Keratinocyte (primary cell): ENCODE measurements around the gene PRKN. TPM values are rescaled to one million over a fixed set of nuclear protein-coding genes. Genes with fewer than 3 reads are reported as not detected.

Experiments used
- DNase-seq: peaks from one replicate; pipeline ENCODE4 v3.0.0-alpha.2; 2011; ENCODE audit warnings: low read depth, missing footprints, low spot score
- FAIRE-seq: peaks from 2 replicates; lab custom pipeline; 2011; peaks lifted over from hg19 to GRCh38; lab: Jason Lieb, UNC
- H2AFZ ChIP-seq: 2 replicates; pipeline ENCODE4 v1.6.0; 2012; ENCODE audit warnings: low read length, control low read depth, inconsistent platforms; ENCODE audit not compliant: control insufficient read depth
- H3K27ac ChIP-seq: 2 replicates; pipeline ENCODE4 v1.5.1; 2011; ENCODE audit warnings: low read length; ENCODE audit not compliant: control insufficient read depth, insufficient read depth
- H3K27me3 ChIP-seq: 3 replicates; pipeline ENCODE4 v1.6.0; 2011; ENCODE audit warnings: low read length; ENCODE audit not compliant: control insufficient read depth, insufficient read depth; ENCODE audit errors: extremely low read depth
- H3K36me3 ChIP-seq, 2 experiments: 2 replicates in 1 of 2; 3 replicates in 1 of 2; pipeline ENCODE4 v1.5.1; 2011; ENCODE audit warnings: low read length in 2 of 2, mild to moderate bottlenecking in 1 of 2; ENCODE audit not compliant: control insufficient read depth in 2 of 2, insufficient read depth in 2 of 2; ENCODE audit errors: extremely low read depth in 1 of 2
- H3K4me1 ChIP-seq: 3 replicates; pipeline ENCODE4 v1.5.1; 2011; ENCODE audit warnings: low read length; ENCODE audit not compliant: control insufficient read depth, insufficient read depth; ENCODE audit errors: extremely low read depth
- H3K4me2 ChIP-seq: 3 replicates; pipeline ENCODE4 v1.6.0; 2011; ENCODE audit warnings: low read depth, low read length; ENCODE audit not compliant: control insufficient read depth, insufficient read depth; ENCODE audit errors: extremely low read depth
- H3K4me3 ChIP-seq, 3 experiments: fragments of 200-600 bp in 1 of 3; sonication (generic) in 1 of 3; 2 replicates in 2 of 3; 3 replicates in 1 of 3; pipeline ENCODE4 v1.5.1; 2011 to 2016; ENCODE audit warnings: low read length in 3 of 3, mild to moderate bottlenecking in 3 of 3, control low read depth in 2 of 3, inconsistent platforms in 1 of 3, low read depth in 1 of 3, mixed read lengths in 1 of 3, mixed run types in 1 of 3, moderate library complexity in 1 of 3; ENCODE audit not compliant: control insufficient read depth in 2 of 3, insufficient read depth in 2 of 3; ENCODE audit errors: extremely low read depth in 1 of 3
- H3K79me2 ChIP-seq: 2 replicates; pipeline ENCODE4 v1.6.0; 2012; ENCODE audit warnings: low read length; ENCODE audit not compliant: control insufficient read depth, insufficient read depth
- H3K9ac ChIP-seq: 3 replicates; pipeline ENCODE4 v1.6.0; 2011; ENCODE audit warnings: low read length; ENCODE audit not compliant: control insufficient read depth, insufficient read depth; ENCODE audit errors: extremely low read depth
- H3K9me1 ChIP-seq: 3 replicates; pipeline ENCODE4 v1.6.0; 2011; ENCODE audit warnings: low read length; ENCODE audit not compliant: control insufficient read depth, insufficient read depth; ENCODE audit errors: extremely low read depth
- H3K9me3 ChIP-seq: 2 replicates; pipeline ENCODE4 v1.5.1; 2012; ENCODE audit warnings: low read depth, low read length; ENCODE audit not compliant: control insufficient read depth
- H4K20me1 ChIP-seq: 3 replicates; pipeline ENCODE4 v1.6.0; 2011; ENCODE audit warnings: low read length; ENCODE audit not compliant: control insufficient read depth, insufficient read depth; ENCODE audit errors: extremely low read depth
- EZH2 ChIP-seq: IDR thresholded peaks from one replicate; pipeline ENCODE4 v1.6.1; 2012; ENCODE audit warnings: inconsistent platforms, mild to moderate bottlenecking, low read length, moderate library complexity
- dilution Hi-C: fragments of 300-500 bp; cut with MboI; formaldehyde crosslinking; loops from one replicate; pipeline ENCODE4 v1.7.0; 2020; ENCODE audit warnings: low sequenced_read_pairs; ENCODE audit not compliant: extremely low pct_ligation_motif_present
- polyA plus RNA-seq, 5 experiments: library from polyadenylated mRNA; depleted of rRNA in 3 of 5; stranded (reverse) in 3 of 5; stranded (forward) in 1 of 5; unstranded in 1 of 5; fragments of >200 nt; gene quantifications; 1 replicate in 1 of 5; 2 replicates in 3 of 5; 3 replicates in 1 of 5; pipeline versions ENCODE4 v1.2.1 to v1.2.3, GENCODE V29; 2011 to 2012; ENCODE audit warnings: missing spikeins in 2 of 5, low read depth in 1 of 5, low replicate concordance in 1 of 5
- TF ChIP-seq, protein P1 (sequence below), 3 experiments: IDR thresholded peaks in 1 of 3; conservative IDR thresholded peaks in 1 of 3; optimal IDR thresholded peaks in 1 of 3; 2 replicates in 2 of 3; 3 replicates in 1 of 3; pipeline versions ENCODE3 to v1.5.1; 2011; ENCODE audit warnings: low read length in 3 of 3, mild to moderate bottlenecking in 3 of 3, moderate library complexity in 2 of 3, control low read depth in 1 of 3, inconsistent platforms in 1 of 3; ENCODE audit not compliant: insufficient read depth in 2 of 3; ENCODE audit errors: extremely low read depth in 1 of 3

Gene PRKN
- polyA plus RNA-seq, 1 donor (not counting 4 experiments of a cell fraction or from before 2014, with no cell fraction given) = 0.67 TPM

DNA sequence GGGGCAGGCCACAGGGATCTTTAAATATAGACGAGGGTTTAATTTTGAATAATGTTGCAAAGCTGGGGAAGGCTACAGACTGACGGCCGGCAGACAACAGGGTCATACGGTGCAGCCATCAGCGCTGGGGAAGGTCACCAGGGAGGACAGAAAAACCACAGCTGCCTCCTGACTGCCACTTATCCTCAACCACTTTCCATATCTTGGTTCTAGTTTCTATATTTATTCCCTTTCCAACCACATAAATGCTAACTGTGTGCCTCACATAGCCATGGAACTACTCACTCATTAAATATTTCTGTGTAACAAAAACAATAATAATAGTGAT, 1368.0 kb downstream of the PRKN start:
- no peak overlapping the region for H2AFZ ChIP-seq
- H3K9me3 ChIP-seq = peaks cover 2% of the 10 kb centered on the region
- no peak overlapping the region for H3K27ac ChIP-seq
- peaks cover 2% of the 10 kb centered on the region for H3K27me3 ChIP-seq
- no peaks in the 10 kb centered on the region for H3K79me2 ChIP-seq
- DNase-seq (no peak), FAIRE-seq (no peak)
- dilution Hi-C loops = no loop called here
- no peaks in the 10 kb centered on the region for H3K36me3 ChIP-seq
- no peak overlapping the region for H3K9ac ChIP-seq
- no peak for TF ChIP-seq EZH2
- TF ChIP-seq, protein P1, sequence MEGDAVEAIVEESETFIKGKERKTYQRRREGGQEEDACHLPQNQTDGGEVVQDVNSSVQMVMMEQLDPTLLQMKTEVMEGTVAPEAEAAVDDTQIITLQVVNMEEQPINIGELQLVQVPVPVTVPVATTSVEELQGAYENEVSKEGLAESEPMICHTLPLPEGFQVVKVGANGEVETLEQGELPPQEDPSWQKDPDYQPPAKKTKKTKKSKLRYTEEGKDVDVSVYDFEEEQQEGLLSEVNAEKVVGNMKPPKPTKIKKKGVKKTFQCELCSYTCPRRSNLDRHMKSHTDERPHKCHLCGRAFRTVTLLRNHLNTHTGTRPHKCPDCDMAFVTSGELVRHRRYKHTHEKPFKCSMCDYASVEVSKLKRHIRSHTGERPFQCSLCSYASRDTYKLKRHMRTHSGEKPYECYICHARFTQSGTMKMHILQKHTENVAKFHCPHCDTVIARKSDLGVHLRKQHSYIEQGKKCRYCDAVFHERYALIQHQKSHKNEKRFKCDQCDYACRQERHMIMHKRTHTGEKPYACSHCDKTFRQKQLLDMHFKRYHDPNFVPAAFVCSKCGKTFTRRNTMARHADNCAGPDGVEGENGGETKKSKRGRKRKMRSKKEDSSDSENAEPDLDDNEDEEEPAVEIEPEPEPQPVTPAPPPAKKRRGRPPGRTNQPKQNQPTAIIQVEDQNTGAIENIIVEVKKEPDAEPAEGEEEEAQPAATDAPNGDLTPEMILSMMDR (optimal IDR thresholded peaks at IDR 0.05 in 1 of 3, IDR thresholded peaks at IDR 0.05 in 1 of 3, conservative IDR thresholded peaks at IDR 0.05 in 1 of 3; ENCODE audit: extremely low read depth in 1 of 3, insufficient read depth in 2 of 3, low read length in 3 of 3) = no peak
- no peaks in the 10 kb centered on the region for H3K4me1 ChIP-seq
- H3K4me3 ChIP-seq = no peak overlapping the region
- H4K20me1 ChIP-seq = no peaks in the 10 kb centered on the region
- H3K9me1 ChIP-seq = no peaks in the 10 kb centered on the region
- no peak overlapping the region for H3K4me2 ChIP-seq

DNA sequence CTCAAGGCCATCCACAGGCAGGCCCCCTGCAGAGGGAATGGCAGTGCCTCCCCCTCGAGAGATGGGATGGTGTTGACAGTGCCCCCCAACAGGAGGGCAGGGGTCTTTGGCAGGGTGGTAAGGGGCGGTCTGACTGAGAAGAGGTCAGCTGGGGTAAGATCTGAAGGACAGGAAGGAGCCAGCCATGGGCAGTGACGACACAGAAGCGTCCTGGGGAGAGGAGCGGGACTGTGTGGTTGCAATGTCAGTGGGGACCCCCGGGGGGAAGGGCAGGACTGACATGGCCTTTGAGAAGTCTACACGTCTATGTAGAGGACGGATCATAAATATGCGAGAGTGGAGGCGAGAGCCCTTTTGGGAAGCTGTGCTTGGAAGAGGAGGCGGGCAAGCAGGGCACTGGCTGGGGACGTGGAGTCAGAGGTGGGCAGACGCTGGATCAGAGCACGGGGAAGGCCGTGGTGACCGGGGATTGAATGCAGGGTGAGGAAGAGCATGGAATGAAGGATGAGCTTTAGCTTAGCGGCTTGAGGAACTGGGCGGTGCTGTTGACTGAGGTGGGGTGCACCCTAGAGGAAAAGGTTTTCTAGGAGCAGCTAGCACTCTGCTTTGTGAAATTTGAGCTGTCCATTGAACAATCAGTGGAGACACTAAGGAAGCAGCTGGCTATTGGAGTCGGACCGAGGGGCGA, 1371.3 kb downstream of the PRKN start:
- Histone ChIP-seq H3K9me3 (no peaks in the 10 kb centered on the region), H3K4me1 (no peaks in the 10 kb centered on the region), H3K9ac (no peak overlapping the region), H2AFZ (no peak overlapping the region), H3K36me3 (no peaks in the 10 kb centered on the region), H3K9me1 (no peaks in the 10 kb centered on the region), H4K20me1 (no peaks in the 10 kb centered on the region), H3K4me3 (no peak overlapping the region), H3K79me2 (no peaks in the 10 kb centered on the region), H3K27ac (no peak overlapping the region), H3K4me2 (no peak overlapping the region), H3K27me3 (peaks cover 2% of the 10 kb centered on the region)
- no peak for DNase-seq
- dilution Hi-C loops = no loop called here
- TF ChIP-seq, protein P1 (optimal IDR thresholded peaks at IDR 0.05 in 1 of 3, IDR thresholded peaks at IDR 0.05 in 1 of 3, conservative IDR thresholded peaks at IDR 0.05 in 1 of 3; ENCODE audit: extremely low read depth in 1 of 3, insufficient read depth in 2 of 3, low read length in 3 of 3) = no peak
- TF ChIP-seq EZH2 = no peak
- FAIRE-seq = no peak
